ENCODE results near the gene TMED1.

- TF ChIP-seq POLR2AphosphoS5 (IDR thresholded peaks at IDR 0.05) (no peak), EP300 (IDR thresholded peaks at IDR 0.05) (no peak), CTCF (IDR thresholded peaks at IDR 0.05) (no peak)
Observed at GRCh38 chr19:10881403-10882107, 45.5 kb upstream of the TMED1 start.
